Measurements from ENCODE around the gene WWOX. TPM values are rescaled to one million over a fixed set of nuclear protein-coding genes. Genes with fewer than 3 reads are reported as not detected.

Gene WWOX
- polyA plus RNA-seq, 1 donor from 2014 or later, result 25.6 TPM

DNA sequence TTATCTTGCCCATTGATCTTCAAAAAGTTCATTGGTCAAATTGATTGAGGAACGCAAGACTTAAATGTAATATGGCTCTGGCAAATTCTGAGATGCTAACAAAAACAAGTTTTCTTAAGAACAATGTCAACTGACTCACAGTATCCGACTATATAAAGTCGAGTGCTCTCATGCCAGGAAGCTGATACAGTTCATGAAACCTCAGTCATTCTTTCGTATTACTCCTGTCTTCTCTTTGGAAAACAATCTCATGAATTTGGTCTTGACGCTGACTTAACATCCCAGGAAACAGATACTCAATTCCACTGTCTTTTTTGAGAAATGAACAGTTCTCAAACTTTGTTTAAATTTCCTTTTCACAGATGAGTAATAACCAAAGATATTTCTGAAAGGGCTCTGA is 796.2 kb downstream of the WWOX start:
- TF ChIP-seq SMC3 (conservative IDR thresholded peaks at IDR 0.05; ENCODE audit: poor library complexity) (no peak), POLR2AphosphoS5 (IDR thresholded peaks at IDR 0.05) (no peak), EP300 (conservative IDR thresholded peaks at IDR 0.05; ENCODE audit: poor library complexity, severe bottlenecking) (no peak), MXI1 (conservative IDR thresholded peaks at IDR 0.05; ENCODE audit: poor library complexity, severe bottlenecking) (no peak), CTCF (IDR thresholded peaks at IDR 0.05; ENCODE audit: poor library complexity, severe bottlenecking) (no peak), EZH2 (IDR thresholded peaks at IDR 0.05; ENCODE audit: borderline replicate concordance, insufficient read depth, low read length, poor library complexity, severe bottlenecking) (no peak), TAF1 (IDR thresholded peaks at IDR 0.05; ENCODE audit: low read depth) (no peak)
- TF ChIP-seq, protein P1, sequence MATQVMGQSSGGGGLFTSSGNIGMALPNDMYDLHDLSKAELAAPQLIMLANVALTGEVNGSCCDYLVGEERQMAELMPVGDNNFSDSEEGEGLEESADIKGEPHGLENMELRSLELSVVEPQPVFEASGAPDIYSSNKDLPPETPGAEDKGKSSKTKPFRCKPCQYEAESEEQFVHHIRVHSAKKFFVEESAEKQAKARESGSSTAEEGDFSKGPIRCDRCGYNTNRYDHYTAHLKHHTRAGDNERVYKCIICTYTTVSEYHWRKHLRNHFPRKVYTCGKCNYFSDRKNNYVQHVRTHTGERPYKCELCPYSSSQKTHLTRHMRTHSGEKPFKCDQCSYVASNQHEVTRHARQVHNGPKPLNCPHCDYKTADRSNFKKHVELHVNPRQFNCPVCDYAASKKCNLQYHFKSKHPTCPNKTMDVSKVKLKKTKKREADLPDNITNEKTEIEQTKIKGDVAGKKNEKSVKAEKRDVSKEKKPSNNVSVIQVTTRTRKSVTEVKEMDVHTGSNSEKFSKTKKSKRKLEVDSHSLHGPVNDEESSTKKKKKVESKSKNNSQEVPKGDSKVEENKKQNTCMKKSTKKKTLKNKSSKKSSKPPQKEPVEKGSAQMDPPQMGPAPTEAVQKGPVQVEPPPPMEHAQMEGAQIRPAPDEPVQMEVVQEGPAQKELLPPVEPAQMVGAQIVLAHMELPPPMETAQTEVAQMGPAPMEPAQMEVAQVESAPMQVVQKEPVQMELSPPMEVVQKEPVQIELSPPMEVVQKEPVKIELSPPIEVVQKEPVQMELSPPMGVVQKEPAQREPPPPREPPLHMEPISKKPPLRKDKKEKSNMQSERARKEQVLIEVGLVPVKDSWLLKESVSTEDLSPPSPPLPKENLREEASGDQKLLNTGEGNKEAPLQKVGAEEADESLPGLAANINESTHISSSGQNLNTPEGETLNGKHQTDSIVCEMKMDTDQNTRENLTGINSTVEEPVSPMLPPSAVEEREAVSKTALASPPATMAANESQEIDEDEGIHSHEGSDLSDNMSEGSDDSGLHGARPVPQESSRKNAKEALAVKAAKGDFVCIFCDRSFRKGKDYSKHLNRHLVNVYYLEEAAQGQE (IDR thresholded peaks at IDR 0.05; ENCODE audit: borderline replicate concordance), result no peak
- H3K9me2 ChIP-seq (ENCODE audit: insufficient read depth, low read length), result no peaks in the 10 kb centered on the region
- no peaks in the 10 kb centered on the region for H4K20me1 ChIP-seq (ENCODE audit: insufficient read depth)
- no peak overlapping the region for H3K9ac ChIP-seq (ENCODE audit: low read length)
- H3K36me3 ChIP-seq (ENCODE audit: insufficient read depth, low read length), result no peaks in the 10 kb centered on the region
- no peak overlapping the region for H3K27ac ChIP-seq (ENCODE audit: low read length)
- no peaks in the 10 kb centered on the region for H3K79me2 ChIP-seq (replicated peaks; ENCODE audit: insufficient read depth, low read length)
- no peaks in the 10 kb centered on the region for H3K27me3 ChIP-seq (ENCODE audit: insufficient read depth, low read depth, low read length)
- H3K4me3 ChIP-seq (ENCODE audit: low read length), result no peak overlapping the region
- no peak overlapping the region for H3K4me2 ChIP-seq (ENCODE audit: low read length)
- no peaks in the 10 kb centered on the region for H3K9me3 ChIP-seq (ENCODE audit: low read length)
- H2AFZ ChIP-seq (ENCODE audit: low read depth, low read length), result no peak overlapping the region
- no peaks in the 10 kb centered on the region for H3F3A ChIP-seq (ENCODE audit: insufficient read depth, low read length, poor library complexity, severe bottlenecking)

GRCh38 chr16:78896280-78896679 is 796.8 kb downstream of the WWOX start:
- Histone ChIP-seq H2AFZ (ENCODE audit: low read depth, low read length) (no peak overlapping the region), H3K9me3 (ENCODE audit: low read length) (no peaks in the 10 kb centered on the region), H4K20me1 (ENCODE audit: insufficient read depth) (no peaks in the 10 kb centered on the region), H3K27ac (ENCODE audit: low read length) (no peak overlapping the region), H3K79me2 (replicated peaks; ENCODE audit: insufficient read depth, low read length) (no peaks in the 10 kb centered on the region), H3K4me3 (ENCODE audit: low read length) (no peak overlapping the region), H3K9ac (ENCODE audit: low read length) (no peak overlapping the region), H3K4me2 (ENCODE audit: low read length) (no peak overlapping the region), H3F3A (ENCODE audit: insufficient read depth, low read length, poor library complexity, severe bottlenecking) (no peaks in the 10 kb centered on the region), H3K27me3 (ENCODE audit: insufficient read depth, low read depth, low read length) (no peaks in the 10 kb centered on the region), H3K9me2 (ENCODE audit: insufficient read depth, low read length) (no peaks in the 10 kb centered on the region), H3K36me3 (ENCODE audit: insufficient read depth, low read length) (no peaks in the 10 kb centered on the region)
- TF ChIP-seq EZH2 (IDR thresholded peaks at IDR 0.05; ENCODE audit: borderline replicate concordance, insufficient read depth, low read length, poor library complexity, severe bottlenecking), result no peak

- H3K4me3 ChIP-seq (ENCODE audit: low read length), result no peak overlapping the region
- TF ChIP-seq MXI1 (conservative IDR thresholded peaks at IDR 0.05; ENCODE audit: poor library complexity, severe bottlenecking) (no peak), EZH2 (IDR thresholded peaks at IDR 0.05; ENCODE audit: borderline replicate concordance, insufficient read depth, low read length, poor library complexity, severe bottlenecking) (no peak), RAD21 (conservative IDR thresholded peaks at IDR 0.05) (no peak), SMC3 (conservative IDR thresholded peaks at IDR 0.05; ENCODE audit: poor library complexity) (no peak), POLR2AphosphoS5 (IDR thresholded peaks at IDR 0.05) (no peak), CTCF (IDR thresholded peaks at IDR 0.05; ENCODE audit: poor library complexity, severe bottlenecking) (no peak), EP300 (conservative IDR thresholded peaks at IDR 0.05; ENCODE audit: poor library complexity, severe bottlenecking) (no peak), TAF1 (IDR thresholded peaks at IDR 0.05; ENCODE audit: low read depth) (no peak)
- TF ChIP-seq, protein P1 (IDR thresholded peaks at IDR 0.05; ENCODE audit: borderline replicate concordance), result no peak
These were observed 797.8 kb downstream of the WWOX start for GRCh38 chr16:78897299-78897698.

More at GRCh38 chr16:78897299-78897698, 797.8 kb downstream of the WWOX start:
- Histone ChIP-seq H3K9me3 (ENCODE audit: low read length) (no peaks in the 10 kb centered on the region), H3K9me2 (ENCODE audit: insufficient read depth, low read length) (no peaks in the 10 kb centered on the region), H4K20me1 (ENCODE audit: insufficient read depth) (no peaks in the 10 kb centered on the region), H3K36me3 (ENCODE audit: insufficient read depth, low read length) (no peaks in the 10 kb centered on the region), H3K9ac (ENCODE audit: low read length) (no peak overlapping the region), H3K27me3 (ENCODE audit: insufficient read depth, low read depth, low read length) (no peaks in the 10 kb centered on the region), H3F3A (ENCODE audit: insufficient read depth, low read length, poor library complexity, severe bottlenecking) (no peaks in the 10 kb centered on the region), H3K27ac (ENCODE audit: low read length) (no peak overlapping the region), H3K79me2 (replicated peaks; ENCODE audit: insufficient read depth, low read length) (no peaks in the 10 kb centered on the region), H3K4me2 (ENCODE audit: low read length) (no peak overlapping the region), H2AFZ (ENCODE audit: low read depth, low read length) (no peak overlapping the region)

Data from neural cell (in vitro differentiated cells).